Mesenteric fat pad (tissue), 1 donor: ENCODE results near the gene CCDC70. TPM values are rescaled to one million over a fixed set of nuclear protein-coding genes. Genes with fewer than 3 reads are reported as not detected.

ENCODE experiments used
- DNase-seq: peaks from one replicate; pipeline ENCODE4 v3.0.0-alpha.2; 2020; ENCODE audit warnings: low spot score
- total RNA-seq: library from RNA; stranded (reverse); fragmentation: NEBNext Ultra II Directional; extraction: Animal tissue kit (Norgen Biotek cat#: 25700); gene quantifications from one replicate; pipeline ENCODE4 v1.2.1, GENCODE V29; 2021
- donor health status: DM: yes; HTN: yes; CAD: no.

CCDC70 gene
- total RNA-seq, 1 donor from 2014 or later = not detected

GRCh38 chr13:51828730-51829567 is 32.8 kb upstream of the CCDC70 start:
- DNase-seq = no peak

- peak; percentile 35 for DNase-seq
Measured at GRCh38 chr13:51829568-51829899, 32.2 kb upstream of the CCDC70 start.

DNA sequence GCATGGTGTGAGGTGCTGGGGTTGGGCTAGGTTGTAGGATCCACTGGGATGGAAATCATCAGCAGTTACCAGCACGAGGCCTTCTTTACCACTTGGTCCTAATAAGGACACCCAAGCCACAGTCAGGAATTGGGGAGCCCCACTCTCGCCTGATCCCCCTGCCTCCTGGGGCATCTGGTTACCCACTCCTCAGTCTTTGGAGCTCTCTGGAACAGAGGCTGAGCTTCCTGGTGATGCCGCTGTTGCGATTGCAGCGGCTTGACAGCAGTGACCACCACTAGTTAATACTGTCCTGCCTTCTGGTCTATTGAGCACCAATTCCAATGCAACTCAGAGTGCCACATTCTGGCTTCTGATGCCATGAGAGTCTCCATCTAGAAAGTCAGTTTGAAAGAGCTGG is 30.2 kb upstream of the CCDC70 start:
- DNase-seq = no peak

DNA sequence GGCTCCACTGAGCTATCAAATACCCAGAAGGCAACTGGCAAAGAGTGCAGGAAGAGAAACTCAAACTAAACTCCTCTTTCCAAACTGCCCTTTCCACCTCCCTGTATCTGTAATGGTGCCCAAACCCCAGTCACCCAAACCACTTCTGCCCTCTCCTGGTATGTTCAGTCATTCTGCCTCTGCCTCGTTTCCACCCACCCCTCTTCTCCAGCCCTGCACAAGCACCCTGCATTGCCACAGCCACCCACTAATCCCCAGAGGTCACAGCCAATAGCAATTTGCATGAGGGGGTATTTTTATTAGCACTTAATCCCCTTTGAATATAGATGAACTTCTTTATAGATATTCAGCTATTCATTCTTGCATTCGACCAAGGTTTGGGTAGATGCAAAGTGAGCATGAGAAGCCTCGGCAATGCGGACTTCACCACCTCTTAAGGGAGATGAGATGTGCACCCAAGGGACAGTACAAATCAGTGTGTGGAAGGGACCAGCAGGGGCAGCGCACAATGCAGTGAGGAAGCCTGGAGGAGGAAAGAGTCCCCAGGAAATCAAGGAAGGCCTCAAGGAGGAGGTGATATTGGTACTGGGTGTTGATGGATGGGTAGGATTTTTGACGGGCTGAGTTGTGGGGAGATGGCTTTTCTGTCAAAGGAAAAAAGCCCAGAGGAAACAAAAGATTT is 29.2 kb upstream of the CCDC70 start:
- no peak for DNase-seq

DNA sequence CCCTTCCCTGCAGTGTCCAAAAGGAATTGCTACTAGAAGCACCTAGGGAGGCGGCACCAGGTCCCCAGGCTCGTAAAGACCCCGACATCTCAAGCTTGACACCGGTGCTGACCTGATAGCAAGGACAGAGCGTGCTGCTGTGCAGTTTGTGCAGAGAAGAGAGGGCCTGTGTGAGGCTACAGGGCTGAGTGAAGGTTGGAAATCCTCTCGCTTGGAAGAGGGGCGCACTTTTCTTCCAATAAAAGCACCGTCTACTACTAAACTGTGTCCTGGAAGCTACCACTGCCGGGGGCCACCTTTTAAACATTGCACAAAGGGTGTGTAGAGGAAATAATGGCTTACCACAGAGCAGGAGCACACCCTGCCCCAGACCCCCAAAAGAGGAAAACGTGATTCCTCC is 27.8 kb upstream of the CCDC70 start:
- no peak for DNase-seq

GRCh38 chr13:51834581-51835171 is 27.1 kb upstream of the CCDC70 start:
- DNase-seq = no peak

DNA sequence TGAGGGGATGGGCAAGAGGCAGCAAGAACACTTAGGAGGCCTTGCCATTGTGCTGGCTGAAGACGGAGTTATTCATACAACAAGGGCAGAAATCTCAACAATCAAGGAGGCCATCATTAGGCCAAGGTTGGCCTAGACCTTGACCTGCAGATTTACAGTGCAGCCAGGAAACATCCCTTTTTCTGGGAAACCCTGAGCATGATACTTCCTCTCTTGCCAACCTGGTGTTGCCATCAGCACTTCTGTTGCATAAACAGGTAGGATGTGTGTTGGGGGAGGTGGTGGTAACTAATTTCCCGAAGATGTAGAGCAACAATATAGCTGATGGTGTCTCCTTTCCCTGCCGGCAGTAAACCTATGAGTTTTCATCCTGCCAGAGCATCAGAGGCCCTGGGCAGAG is 24.8 kb upstream of the CCDC70 start:
- DNase-seq = no peak

GRCh38 chr13:51838240-51838846 is 23.4 kb upstream of the CCDC70 start:
- DNase-seq = no peak

- no peak for DNase-seq
Measured at GRCh38 chr13:51839711-51840540, 21.8 kb upstream of the CCDC70 start.

GRCh38 chr13:51840917-51841316 is 20.9 kb upstream of the CCDC70 start:
- DNase-seq = no peak

DNA sequence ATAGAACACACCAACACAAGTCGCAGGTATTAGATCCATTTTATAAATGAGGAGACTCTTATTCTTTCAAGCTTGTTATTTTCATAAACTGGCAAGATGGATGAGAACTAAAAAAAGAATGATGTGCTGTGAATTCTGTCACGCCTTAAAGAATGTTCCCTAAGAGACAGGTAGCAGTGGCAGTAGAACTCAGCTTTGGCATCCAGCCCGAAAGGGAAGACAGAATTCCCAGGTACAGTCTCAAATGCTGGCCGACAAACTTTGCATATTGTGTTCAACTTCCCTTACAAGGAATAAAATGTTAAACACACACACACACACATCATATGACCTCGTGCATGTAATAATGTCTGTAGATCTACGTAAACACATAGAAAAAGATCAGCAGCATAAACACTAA is 20.0 kb upstream of the CCDC70 start:
- no peak for DNase-seq

DNA sequence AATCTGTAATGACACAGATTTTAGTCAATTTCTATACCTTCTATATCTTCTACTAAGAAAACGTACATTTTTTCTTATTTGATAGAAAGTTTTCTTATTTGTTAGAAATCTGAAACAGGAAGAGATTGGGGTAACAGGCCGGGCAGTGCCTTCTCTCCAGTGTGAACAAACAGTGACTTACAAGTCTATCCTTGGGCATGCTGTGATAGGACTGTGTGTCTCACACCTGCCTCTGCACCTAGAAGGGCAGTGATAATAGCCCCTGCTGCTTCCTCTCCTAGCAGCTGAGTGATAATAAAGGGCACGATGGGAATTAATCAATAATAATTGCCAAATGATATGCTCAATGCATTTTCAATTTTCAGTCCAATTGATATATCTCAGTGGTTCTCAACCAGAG is 18.2 kb upstream of the CCDC70 start:
- DNase-seq = no peak

DNA sequence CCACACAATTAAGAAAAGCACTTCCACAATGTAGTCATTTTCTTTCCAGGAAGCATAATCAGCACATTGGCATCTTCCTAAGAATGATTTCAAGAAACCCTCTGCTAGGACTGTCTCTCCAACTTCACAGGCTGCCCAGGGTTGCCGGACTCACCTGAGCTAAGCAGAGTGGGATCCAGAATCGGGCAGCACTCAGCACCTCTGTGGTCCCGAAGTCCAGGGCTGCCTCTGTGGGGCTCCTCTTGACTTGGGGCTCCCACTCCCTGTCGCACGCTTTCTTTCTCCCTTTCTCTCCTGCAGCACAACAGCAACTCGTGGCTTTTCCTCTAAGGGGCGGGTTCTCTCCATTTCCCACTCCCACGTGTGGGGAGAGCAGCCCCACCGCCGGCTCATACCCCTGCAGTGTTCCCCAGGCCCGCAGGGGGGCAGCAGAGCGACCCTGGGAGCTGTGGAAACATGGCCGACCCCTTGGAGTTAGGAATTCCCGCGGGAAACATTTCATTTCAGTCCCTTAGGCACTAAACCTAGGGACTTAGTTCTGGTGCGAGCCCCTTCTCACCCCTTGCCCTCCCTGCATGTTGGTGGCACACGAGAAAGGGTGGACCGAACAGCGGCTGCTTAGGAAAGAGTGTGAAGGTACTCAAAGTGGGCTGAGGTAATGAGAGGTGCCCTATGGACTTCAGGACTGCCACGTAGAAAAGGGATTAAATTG is 16.8 kb upstream of the CCDC70 start, which contains the start of gene TMEM272:
TMEM272 (minus strand) TSS at position 316 of the 712 bp plus-strand sequence. CDS start 6,647 bp downstream, outside the sequence.
- no peak for DNase-seq

- no peak for DNase-seq
Measured at GRCh38 chr13:51845574-51846318, 16.0 kb upstream of the CCDC70 start.

- no peak for DNase-seq
Measured at GRCh38 chr13:51846756-51847155, 15.0 kb upstream of the CCDC70 start.

GRCh38 chr13:51848674-51849073 is 13.1 kb upstream of the CCDC70 start:
- no peak for DNase-seq

- no peak for DNase-seq
Measured at GRCh38 chr13:51849145-51850101, 12.3 kb upstream of the CCDC70 start.

DNA sequence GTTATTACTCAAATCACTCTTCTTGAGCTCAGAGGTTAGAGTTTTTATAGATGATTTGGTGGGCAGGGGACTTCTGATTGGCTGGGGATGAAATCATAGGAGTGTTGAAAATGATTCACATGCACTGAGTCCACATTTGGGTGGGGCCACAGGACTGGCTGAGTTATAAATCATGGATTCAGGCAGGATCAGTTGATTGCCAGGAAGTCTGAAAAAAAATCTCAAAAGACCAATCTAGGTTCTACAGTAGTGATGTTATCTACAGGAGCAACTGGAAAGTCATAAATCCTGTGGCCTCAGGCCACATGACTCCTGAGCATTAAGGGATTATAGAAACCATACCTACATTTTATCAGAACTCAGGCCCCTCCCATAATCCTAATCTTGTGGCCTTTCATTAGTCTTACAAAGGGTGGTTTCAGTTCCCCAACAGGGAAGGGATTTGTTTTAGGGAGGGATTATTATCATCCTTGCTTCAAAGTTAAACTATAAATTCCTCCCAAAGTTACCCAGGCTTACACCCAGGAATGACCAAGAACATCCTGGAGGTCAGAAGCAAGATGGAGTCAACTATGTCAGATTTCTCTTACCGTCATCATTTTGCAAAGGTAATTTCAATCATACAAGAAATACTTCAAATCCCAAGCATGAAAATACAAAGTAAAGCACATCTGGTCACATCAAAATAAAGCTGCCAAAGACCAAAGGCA is 5.6 kb upstream of the CCDC70 start:
- no peak for DNase-seq
